Tibial artery (tissue), 4 donors: Measurements from ENCODE around the gene ESRRA.

ENCODE experiments used
- DNase-seq, 2 donors: peaks; one replicate each; pipeline ENCODE4 v3.0.0-alpha.2; 2019
- H3K27ac ChIP-seq, 2 donors: fragments of 200-600 bp; sonication (generic) in 1 of 2; 1 replicate in 1 of 2; 2 replicates in 1 of 2; pipeline ENCODE4 v1.5.1; 2018 to 2019; ENCODE audit warnings: mild to moderate bottlenecking in 1 of 2
- H3K27me3 ChIP-seq, 2 donors: fragments of 200-600 bp; sonication (generic) in 1 of 2; one replicate each; pipeline versions ENCODE4 v1.5.1 to v1.6.0; 2016 to 2019
- H3K36me3 ChIP-seq, 3 donors: fragments of 200-600 bp; sonication (generic) in 2 of 3; one replicate each; pipeline ENCODE4 v1.5.1; 2016 to 2019; ENCODE audit warnings: mild to moderate bottlenecking in 2 of 3
- H3K4me1 ChIP-seq, 4 donors: fragments of 200-600 bp; sonication (generic) in 2 of 4; 1 replicate in 3 of 4; 2 replicates in 1 of 4; pipeline ENCODE4 v1.5.1; 2016 to 2019
- H3K4me3 ChIP-seq, 2 donors: fragments of 200-600 bp; sonication (generic) in 1 of 2; 1 replicate in 1 of 2; 2 replicates in 1 of 2; pipeline ENCODE4 v1.5.1; 2018 to 2019; ENCODE audit warnings: mild to moderate bottlenecking in 2 of 2
- H3K9me3 ChIP-seq, 3 donors: fragments of 200-600 bp; sonication (generic) in 1 of 3; one replicate each; pipeline ENCODE4 v1.5.1; 2016 to 2019
- CTCF ChIP-seq, 2 experiments: fragments of 200-600 bp in 1 of 2; fragments of 450-650 bp in 1 of 2; IDR thresholded peaks; one replicate each; pipeline ENCODE4 v1.5.1; 2017 to 2019; ENCODE audit warnings: antibody characterized with exemption in 2 of 2, mild to moderate bottlenecking in 1 of 2, moderate library complexity in 1 of 2
- intact Hi-C: fragments of 100-400 bp; cut with DNase I; formaldehyde crosslinking; loops from one replicate; pipeline ENCODE4 v1.15.0; 2023; ENCODE audit warnings: low total_unique reads

ESRRA gene

GRCh38 chr11:64275841-64276240, 29.5 kb upstream of the ESRRA start:
- Histone ChIP-seq H3K4me3 (no peak overlapping the region), H3K4me1 (peaks cover 0 to 12% (median 12%) of the 10 kb centered on the region in 4 donors), H3K36me3 (peaks cover 20 to 50% (median 26%) of the 10 kb centered on the region in 3 donors), H3K9me3 (no peaks in the 10 kb centered on the region), H3K27ac (no peak overlapping the region), H3K27me3 (no peaks in the 10 kb centered on the region)
- no peak for TF ChIP-seq CTCF (IDR thresholded peaks at IDR 0.05)
- no peak for DNase-seq
- intact Hi-C loops, result no loop called here

- DNase-seq, result no peak
- Histone ChIP-seq H3K4me3 (no peak overlapping the region), H3K27ac (no peak overlapping the region), H3K4me1 (peaks cover 0 to 10% (median 8%) of the 10 kb centered on the region in 4 donors), H3K36me3 (peaks cover 20 to 60% (median 29%) of the 10 kb centered on the region in 3 donors), H3K9me3 (no peaks in the 10 kb centered on the region), H3K27me3 (no peaks in the 10 kb centered on the region)
- intact Hi-C loops, result no loop called here
- TF ChIP-seq CTCF (IDR thresholded peaks at IDR 0.05), result no peak
Observed at GRCh38 chr11:64276653-64277431, 28.5 kb upstream of the ESRRA start.

GRCh38 chr11:64278576-64279190, 26.6 kb upstream of the ESRRA start:
- Histone ChIP-seq H3K4me1 (peaks cover 0 to 16% (median 11%) of the 10 kb centered on the region in 4 donors), H3K4me3 (no peak overlapping the region), H3K27me3 (no peaks in the 10 kb centered on the region), H3K36me3 (peaks cover 20 to 67% (median 35%) of the 10 kb centered on the region in 3 donors), H3K9me3 (no peaks in the 10 kb centered on the region), H3K27ac (no peak overlapping the region)
- intact Hi-C loops, result no loop called here
- TF ChIP-seq CTCF (IDR thresholded peaks at IDR 0.05), result no peak
- DNase-seq, result no peak

GRCh38 chr11:64281957-64282770, 23.2 kb upstream of the ESRRA start:
- no peak for TF ChIP-seq CTCF (IDR thresholded peaks at IDR 0.05)

GRCh38 chr11:64283092-64283491, 22.2 kb upstream of the ESRRA start:
- peak overlapping the region in 1 of 2 donors; percentile 98 for H3K27ac ChIP-seq
- no peak for DNase-seq
- H3K27me3 ChIP-seq, result peaks cover 0 to under 1% of the 10 kb centered on the region in 2 donors
- H3K4me3 ChIP-seq, result no peak overlapping the region
- H3K9me3 ChIP-seq, result no peaks in the 10 kb centered on the region
- peaks cover 0 to 32% (median 26%) of the 10 kb centered on the region in 4 donors for H3K4me1 ChIP-seq
- TF ChIP-seq CTCF (IDR thresholded peaks at IDR 0.05), result no peak
- peaks cover 10 to 37% (median 20%) of the 10 kb centered on the region in 3 donors for H3K36me3 ChIP-seq
- intact Hi-C loops, result no loop called here

More at GRCh38 chr11:64281957-64282770, 23.2 kb upstream of the ESRRA start:
- Histone ChIP-seq H3K4me3 (no peak overlapping the region), H3K27me3 (no peaks in the 10 kb centered on the region), H3K9me3 (no peaks in the 10 kb centered on the region), H3K36me3 (peaks cover 19 to 46% (median 20%) of the 10 kb centered on the region in 3 donors), H3K4me1 (peaks cover 0 to 32% (median 25%) of the 10 kb centered on the region in 4 donors), H3K27ac (no peak overlapping the region)
- intact Hi-C loops, result no loop called here
- DNase-seq, result no peak
